GM13976 (cell line): ENCODE results near the gene IL1RL2.

Experiments used
- DNase-seq: peaks from one replicate; pipeline ENCODE4 v3.0.0; 2012; ENCODE audit warnings: low spot score
- CTCF ChIP-seq: IDR thresholded peaks from 2 replicates; pipeline ENCODE4 v1.5.1; 2012; ENCODE audit warnings: borderline replicate concordance, mild to moderate bottlenecking; ENCODE audit not compliant: insufficient read depth; ENCODE audit errors: extremely low read depth, missing control alignments, control extremely low read depth
- in situ Hi-C: fragments of 300-500 bp; cut with MboI; formaldehyde crosslinking; loops from one replicate; pipeline ENCODE4 v1.12.0; 2022; ENCODE audit warnings: low sequenced_read_pairs, mixed read lengths, inconsistent platforms; ENCODE audit not compliant: unreplicated experiment

IL1RL2 gene

DNA sequence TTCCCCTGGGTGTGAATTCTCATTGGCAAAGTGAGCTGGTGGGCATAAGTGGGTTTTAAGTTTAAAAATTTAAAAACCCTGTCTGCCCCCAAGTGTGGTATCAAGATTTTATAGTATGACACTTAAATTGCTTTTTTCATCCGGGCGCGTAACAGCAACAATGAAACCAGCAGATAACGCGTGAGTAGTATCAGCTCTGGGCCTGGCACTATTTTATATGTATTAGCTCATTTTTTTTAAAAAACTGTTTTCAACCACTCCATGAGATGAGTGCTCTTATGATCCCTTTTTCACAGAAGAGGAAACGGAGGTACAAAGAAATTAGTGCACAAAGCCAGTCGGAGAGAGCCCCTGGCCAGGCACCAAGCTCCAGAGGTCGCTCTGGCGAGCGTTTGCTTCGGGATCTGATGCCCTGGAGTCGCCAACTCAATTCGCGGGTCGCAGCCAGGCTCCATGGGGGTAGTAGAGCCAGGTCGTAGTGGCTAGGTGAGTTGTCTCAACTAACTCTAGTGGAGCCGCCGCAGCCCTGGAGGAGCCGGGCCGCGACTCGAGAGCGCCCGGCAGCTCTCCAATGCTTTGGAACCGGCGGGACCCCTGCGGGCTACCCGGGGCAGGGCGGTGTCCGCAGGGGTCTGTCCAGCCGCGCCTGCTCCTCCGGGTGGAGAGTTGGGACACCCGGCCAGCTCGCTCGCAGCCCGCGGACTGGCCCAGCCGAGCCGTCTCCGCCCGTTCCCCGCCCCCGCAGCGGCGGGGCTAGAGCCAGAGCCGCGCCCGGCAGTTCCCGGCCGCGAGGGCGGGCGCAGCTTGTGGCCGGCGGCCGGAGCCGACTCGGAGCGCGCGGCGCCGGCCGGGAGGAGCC lies 44.6 kb upstream of the IL1RL2 start, which contains the start of gene IL1R1:
Gene IL1R1, plus strand, starts transcription at position 777 of the 859 bp plus-strand sequence. CDS start 14,979 bp downstream, outside the sequence.
- peak; percentile 48 for DNase-seq
- TF ChIP-seq CTCF, result no peak
- in situ Hi-C loops, result no loop called here

DNA sequence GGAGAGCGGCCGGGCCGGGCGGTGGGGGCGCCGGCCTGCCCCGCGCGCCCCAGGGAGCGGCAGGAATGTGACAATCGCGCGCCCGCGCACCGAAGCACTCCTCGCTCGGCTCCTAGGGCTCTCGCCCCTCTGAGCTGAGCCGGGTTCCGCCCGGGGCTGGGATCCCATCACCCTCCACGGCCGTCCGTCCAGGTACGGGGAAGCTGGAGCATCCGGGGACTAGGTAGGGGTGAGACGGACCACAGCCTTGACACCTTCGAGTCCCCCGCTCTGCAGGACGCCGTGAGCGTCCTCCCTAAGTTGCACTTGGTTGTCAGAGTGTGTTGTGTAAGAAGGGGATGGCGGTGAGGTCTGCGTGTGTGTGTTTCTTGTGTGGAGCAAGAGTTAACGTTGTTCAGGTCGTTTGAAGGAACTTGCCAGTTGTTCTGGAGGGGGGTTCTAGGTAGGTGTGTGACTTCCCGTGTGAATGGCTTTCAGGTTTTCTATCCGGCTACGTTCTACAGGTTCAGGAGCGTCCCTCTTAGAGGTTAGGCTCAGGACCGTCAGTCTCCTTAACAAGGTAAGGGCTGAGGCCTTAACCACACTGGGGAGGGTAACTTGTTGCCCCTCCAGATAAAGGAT lies 43.9 kb upstream of the IL1RL2 start:
- no peak for DNase-seq
- in situ Hi-C loops, result no loop called here
- no peak for TF ChIP-seq CTCF

GRCh38 chr2:102143450-102143985 lies 43.3 kb upstream of the IL1RL2 start:
- no peak for TF ChIP-seq CTCF
- in situ Hi-C loops, result no loop called here
- DNase-seq, result no peak

- no peak for DNase-seq
- in situ Hi-C loops, result no loop called here
- TF ChIP-seq CTCF, result no peak
Measured at GRCh38 chr2:102144128-102144527, 42.7 kb upstream of the IL1RL2 start.

DNA sequence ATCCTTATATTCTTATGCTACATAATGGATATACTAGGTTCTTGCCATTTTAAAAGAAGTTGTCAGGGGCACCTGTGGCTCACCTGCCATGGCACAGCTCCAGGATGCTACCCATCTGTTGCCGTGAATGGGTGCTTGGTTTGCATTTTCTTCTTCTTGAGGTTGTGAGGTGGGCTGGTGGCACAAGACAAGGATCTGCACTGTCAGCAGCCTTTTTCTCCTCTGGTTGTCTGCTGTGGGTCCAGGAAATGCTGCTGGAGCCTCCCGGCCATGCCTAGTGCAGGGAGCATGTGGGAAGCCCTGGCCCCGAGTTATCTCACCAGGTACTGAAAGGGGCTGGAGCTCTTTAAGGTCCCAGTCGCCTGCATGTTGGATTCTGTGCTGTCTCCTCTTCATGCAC lies 41.7 kb upstream of the IL1RL2 start:
- no peak for TF ChIP-seq CTCF
- in situ Hi-C loops, result no loop called here

GRCh38 chr2:102145934-102146333 lies 40.9 kb upstream of the IL1RL2 start:
- DNase-seq, result no peak
- in situ Hi-C loops, result no loop called here
- no peak for TF ChIP-seq CTCF

More for the DNA sequence above, 41.7 kb upstream of the IL1RL2 start:
- DNase-seq, result no peak
